ENCODE measurements around the gene EYA2.

Gene EYA2

GRCh38 chr20:46967646-46968045 is 73.0 kb downstream of the EYA2 start:
- H3K4me1 Mint-ChIP-seq: peaks cover 7% of the 10 kb centered on the region
- H3K9me3 Mint-ChIP-seq: peaks cover 0 to 6% of the 10 kb centered on the region in 2 donors

DNA sequence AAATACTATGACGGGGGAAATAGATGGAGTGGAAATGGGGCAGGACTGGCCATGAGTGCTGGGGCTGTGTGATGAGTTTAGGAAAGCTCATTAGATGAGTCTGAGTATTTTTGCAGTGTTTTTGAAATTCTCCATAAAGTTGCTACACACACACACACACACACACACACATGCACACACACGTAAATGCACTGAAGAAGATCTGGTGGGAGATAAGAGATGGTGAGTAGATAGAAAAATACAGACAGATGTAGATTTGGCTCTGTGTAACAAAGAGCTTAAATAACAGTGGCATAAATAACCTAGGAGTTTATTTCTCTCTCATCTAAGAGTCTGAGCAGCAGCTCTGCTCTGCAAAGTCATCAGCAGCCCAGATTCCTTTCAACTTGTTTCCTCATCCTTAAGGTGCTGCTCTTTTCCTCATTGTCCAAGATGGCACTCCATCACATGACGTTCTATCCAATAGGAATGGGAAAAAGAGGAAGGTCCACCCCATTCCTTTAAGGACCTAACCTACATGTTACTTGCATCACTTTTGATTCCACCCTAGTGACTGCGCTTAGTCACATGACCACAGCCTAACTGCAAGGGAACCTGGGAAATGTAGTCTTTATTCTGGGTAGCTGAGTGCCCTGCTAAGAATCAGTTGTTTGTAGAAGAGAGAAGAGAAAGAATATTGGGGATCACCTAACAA is 76.4 kb downstream of the EYA2 start:
- no peak overlapping the region for H3K27ac Mint-ChIP-seq
- H3K4me3 Mint-ChIP-seq: no peak overlapping the region
- DNase-seq (peak in 1 of 2 donors; percentile 2), ATAC-seq (peak; percentile 74)
- H3K27me3 Mint-ChIP-seq: peaks cover 37% of the 10 kb centered on the region
- peaks cover 7% of the 10 kb centered on the region for H3K4me1 Mint-ChIP-seq
- no peaks in the 10 kb centered on the region for H3K9me3 Mint-ChIP-seq

More at GRCh38 chr20:46967646-46968045, 73.0 kb downstream of the EYA2 start:
- H3K27ac Mint-ChIP-seq: no peak overlapping the region
- H3K4me3 Mint-ChIP-seq: no peak overlapping the region
- ATAC-seq (no peak), DNase-seq (no peak)
- H3K27me3 Mint-ChIP-seq: peaks cover 36% of the 10 kb centered on the region

DNA sequence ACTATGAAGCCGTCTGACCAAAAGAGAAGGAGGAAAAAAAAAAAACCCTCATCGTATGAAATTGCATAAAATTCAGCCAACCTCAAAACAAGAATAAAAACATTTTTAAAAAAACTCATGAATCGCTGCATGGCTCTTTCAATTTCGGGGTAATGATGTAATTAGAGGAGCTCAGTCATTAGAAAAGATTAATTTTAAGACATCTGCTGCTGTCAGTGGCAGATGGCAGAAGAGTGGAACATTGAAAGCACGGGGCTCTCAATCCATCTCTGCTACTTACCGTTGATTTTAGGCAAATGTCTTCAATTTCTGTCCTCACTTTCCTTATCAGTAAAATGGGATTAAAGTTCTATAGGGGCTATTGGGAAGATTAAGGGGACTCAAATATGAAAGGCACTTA is 79.1 kb downstream of the EYA2 start:
- Mint-ChIP-seq H3K4me1 (peaks cover 7% of the 10 kb centered on the region), H3K27me3 (peaks cover 51% of the 10 kb centered on the region), H3K9me3 (no peaks in the 10 kb centered on the region), H3K27ac (no peak overlapping the region), H3K4me3 (no peak overlapping the region)
- ATAC-seq (no peak), DNase-seq (no peak)

DNA sequence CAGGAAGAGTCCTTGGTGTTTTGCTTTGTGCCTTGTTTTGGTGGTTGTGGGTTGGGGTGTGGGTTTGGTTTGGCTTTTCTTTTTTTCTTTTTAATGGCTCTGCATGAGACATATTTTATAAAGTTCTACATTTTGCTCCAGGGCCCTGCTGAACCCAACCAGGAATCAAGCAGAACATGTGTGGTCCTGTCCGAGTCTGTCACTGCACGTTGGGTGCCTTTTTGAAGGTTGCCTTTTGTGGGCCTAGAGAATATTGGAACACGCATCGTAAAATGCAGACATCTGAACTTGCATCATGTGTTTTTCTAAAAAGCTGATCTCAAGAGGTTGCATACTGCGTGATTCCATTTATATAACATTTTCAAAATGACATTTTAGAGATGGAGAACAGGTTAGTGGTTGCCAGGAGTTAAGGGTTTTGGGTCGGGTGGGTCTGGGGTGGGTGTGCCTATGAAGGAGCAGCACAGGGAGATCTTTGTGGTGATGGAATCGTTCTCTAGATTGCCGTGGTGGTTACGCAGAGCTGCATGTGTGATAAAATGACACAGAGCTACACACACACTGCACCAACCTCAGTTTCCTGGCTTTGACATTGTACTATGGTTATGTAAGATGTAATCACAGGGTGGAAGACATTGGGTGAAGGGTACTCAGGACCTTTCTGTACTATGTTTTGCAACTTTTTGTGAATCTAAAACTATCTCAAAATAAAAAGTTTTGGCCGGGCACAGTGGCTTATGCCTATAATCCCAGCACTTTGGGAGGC is 80.2 kb downstream of the EYA2 start:
- H3K27ac Mint-ChIP-seq: no peak overlapping the region
- DNase-seq: no peak
- ATAC-seq: no peak
- H3K4me3 Mint-ChIP-seq: no peak overlapping the region
- H3K27me3 Mint-ChIP-seq: peaks cover 62% of the 10 kb centered on the region
- no peaks in the 10 kb centered on the region for H3K9me3 Mint-ChIP-seq
- peaks cover 17% of the 10 kb centered on the region for H3K4me1 Mint-ChIP-seq

DNA sequence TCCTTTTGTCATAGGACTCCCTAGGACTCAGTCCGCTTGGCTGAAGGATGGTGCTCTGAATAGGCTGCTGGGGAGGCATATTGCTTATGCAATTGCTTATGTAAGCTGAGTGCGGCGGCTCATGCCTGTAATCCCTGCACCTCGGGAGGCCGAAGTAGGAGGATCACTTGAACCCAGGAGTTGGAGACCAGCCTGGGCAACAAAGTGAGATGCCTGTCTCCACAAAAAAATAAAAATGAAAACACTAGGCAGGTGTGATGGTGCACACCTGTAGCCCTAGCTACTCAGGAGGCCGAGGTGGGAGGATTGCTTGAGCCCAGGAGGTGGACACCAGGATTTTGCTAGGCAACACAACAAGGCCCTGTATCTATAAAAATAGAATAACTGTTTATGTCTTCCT is 81.3 kb downstream of the EYA2 start:
- Mint-ChIP-seq H3K4me3 (no peak overlapping the region), H3K9me3 (no peaks in the 10 kb centered on the region), H3K27ac (no peak overlapping the region), H3K27me3 (peaks cover 63% of the 10 kb centered on the region), H3K4me1 (peaks cover 15% of the 10 kb centered on the region)
- no peak for ATAC-seq
- no peak for DNase-seq

DNA sequence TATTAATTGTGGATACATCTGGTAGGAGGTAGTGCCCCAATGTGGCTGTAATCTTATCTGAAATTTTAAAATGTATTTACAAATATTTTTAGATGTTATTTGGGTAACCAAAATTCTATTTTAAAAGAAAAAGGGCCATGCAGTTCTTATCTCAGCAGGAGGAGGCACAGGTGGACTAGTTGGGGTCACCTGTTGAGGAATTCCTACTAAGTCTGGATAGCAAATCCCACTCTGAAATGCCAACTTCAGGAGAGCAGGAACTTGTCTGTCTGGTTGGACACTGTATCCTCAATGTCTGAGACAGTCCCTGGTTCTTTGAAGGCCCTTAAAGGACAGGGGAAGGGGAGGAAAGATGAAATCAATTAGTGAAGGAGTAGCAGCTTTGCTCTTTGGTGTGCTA is 82.6 kb downstream of the EYA2 start:
- peaks cover 2 to 4% of the 10 kb centered on the region in 2 donors for H3K9me3 Mint-ChIP-seq
- no peak overlapping the region for H3K27ac Mint-ChIP-seq
- H3K27me3 Mint-ChIP-seq: peaks cover 60% of the 10 kb centered on the region
- no peak for ATAC-seq
- H3K4me1 Mint-ChIP-seq: peaks cover 12% of the 10 kb centered on the region
- H3K4me3 Mint-ChIP-seq: no peak overlapping the region
- DNase-seq: no peak

GRCh38 chr20:46977909-46978588 is 83.4 kb downstream of the EYA2 start:
- Mint-ChIP-seq H3K27me3 (peaks cover 57% of the 10 kb centered on the region), H3K27ac (no peak overlapping the region), H3K9me3 (peaks cover 8 to 9% of the 10 kb centered on the region in 2 donors), H3K4me3 (no peak overlapping the region), H3K4me1 (peaks cover 12% of the 10 kb centered on the region)
- no peak for ATAC-seq
- DNase-seq: no peak

DNA sequence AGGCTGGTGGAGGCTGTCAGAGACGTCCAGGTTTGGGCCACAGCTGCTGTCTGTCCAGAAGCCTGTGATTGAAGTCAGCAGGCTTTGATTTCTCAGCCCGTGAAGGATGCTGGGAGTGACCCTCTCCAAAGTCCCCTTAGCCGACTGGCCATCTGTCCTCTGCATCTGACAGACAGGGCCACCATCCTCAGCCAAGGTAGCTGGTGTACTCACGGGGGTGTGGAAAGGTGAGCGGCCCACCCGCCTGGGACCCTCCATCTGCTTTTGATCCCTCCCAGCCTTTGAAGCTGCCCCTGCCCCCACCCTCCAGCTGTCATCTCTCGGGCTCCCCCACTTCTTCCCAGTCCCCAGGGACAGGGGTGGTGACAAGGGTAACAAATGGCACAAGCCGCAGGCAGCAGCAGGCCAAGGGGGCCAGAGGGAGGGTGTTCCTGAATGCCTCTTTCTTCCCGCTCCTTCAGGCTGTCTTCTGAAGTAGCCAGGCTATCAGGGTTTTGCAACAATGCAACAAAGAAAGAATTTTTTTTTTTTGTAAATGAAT is 84.4 kb downstream of the EYA2 start:
- Mint-ChIP-seq H3K27ac (peak overlapping the region in 1 of 2 donors; percentile 87), H3K4me1 (peaks cover 12% of the 10 kb centered on the region), H3K9me3 (peaks cover 9 to 16% of the 10 kb centered on the region in 2 donors), H3K4me3 (no peak overlapping the region), H3K27me3 (peaks cover 56% of the 10 kb centered on the region)
- ATAC-seq (no peak), DNase-seq (no peak)

DNA sequence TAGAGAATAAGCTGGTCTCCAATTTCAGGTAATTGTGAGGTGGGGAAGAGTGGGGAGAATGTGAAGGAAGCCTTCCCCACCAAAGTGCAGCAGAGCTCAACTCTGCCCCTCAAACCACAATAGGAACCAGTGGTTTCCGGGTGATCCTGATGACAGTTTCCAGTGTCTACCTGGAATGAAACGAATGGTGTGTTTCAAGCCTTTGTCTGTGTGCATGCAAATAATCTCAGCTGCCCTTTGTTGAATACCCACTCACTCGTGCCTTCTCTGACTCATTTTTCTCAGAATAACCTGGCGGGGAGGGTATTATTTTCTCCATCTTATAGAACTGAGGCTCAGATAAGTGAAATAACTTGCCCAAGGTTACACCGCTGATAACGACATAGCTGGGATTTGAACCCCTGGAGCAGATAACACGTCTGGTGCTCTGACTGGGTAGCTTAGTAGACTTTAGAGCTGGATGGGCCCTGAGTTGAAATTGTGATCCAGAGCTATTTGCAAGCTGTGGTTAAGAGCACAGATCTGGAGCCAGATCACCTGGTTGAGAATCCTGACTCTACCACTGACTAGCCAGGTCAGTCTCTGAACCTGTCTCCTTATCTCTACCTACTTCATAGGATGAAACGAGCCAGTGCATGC is 85.1 kb downstream of the EYA2 start:
- ATAC-seq: peak; percentile 66

DNA sequence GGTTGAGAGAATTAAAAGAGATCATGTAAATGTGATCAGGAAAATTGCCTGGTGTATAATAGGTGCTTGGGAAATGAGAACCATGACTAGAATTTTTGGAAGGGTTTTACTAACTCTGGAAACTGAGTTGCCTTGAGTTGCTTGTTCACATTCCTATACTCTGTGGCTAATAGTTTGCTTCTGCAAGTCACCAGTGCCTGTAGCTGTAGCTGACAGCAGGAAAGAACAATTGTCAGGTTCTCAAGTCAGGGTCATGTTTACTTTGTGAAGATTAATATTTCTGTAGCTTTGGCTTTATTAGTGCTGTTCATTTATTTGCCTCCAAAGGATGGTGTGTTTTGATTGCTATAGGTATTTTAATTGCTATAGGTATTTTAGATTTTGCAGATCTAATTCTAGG is 86.5 kb downstream of the EYA2 start:
- Mint-ChIP-seq H3K4me1 (peaks cover 12% of the 10 kb centered on the region), H3K9me3 (peaks cover 12 to 16% of the 10 kb centered on the region in 2 donors), H3K4me3 (no peak overlapping the region), H3K27me3 (peaks cover 56% of the 10 kb centered on the region), H3K27ac (no peak overlapping the region)
- no peak for ATAC-seq
- no peak for DNase-seq

More for the DNA sequence above, 85.1 kb downstream of the EYA2 start:
- peaks cover 9 to 16% of the 10 kb centered on the region in 2 donors for H3K9me3 Mint-ChIP-seq
- DNase-seq: no peak
- H3K4me1 Mint-ChIP-seq: peaks cover 12% of the 10 kb centered on the region
- no peak overlapping the region for H3K4me3 Mint-ChIP-seq
- H3K27me3 Mint-ChIP-seq: peaks cover 56% of the 10 kb centered on the region
- no peak overlapping the region for H3K27ac Mint-ChIP-seq

- Mint-ChIP-seq H3K4me3 (no peak overlapping the region), H3K27ac (no peak overlapping the region), H3K27me3 (peaks cover 44% of the 10 kb centered on the region), H3K9me3 (peaks cover 12 to 16% of the 10 kb centered on the region in 2 donors), H3K4me1 (peaks cover 12% of the 10 kb centered on the region)
- DNase-seq (no peak), ATAC-seq (no peak)
These were observed 88.8 kb downstream of the EYA2 start for GRCh38 chr20:46983466-46983865.

- H3K9me3 Mint-ChIP-seq: peaks cover 12 to 16% of the 10 kb centered on the region in 2 donors
- H3K27me3 Mint-ChIP-seq: peaks cover 39% of the 10 kb centered on the region
- peaks cover 8% of the 10 kb centered on the region for H3K4me1 Mint-ChIP-seq
- DNase-seq (no peak), ATAC-seq (no peak)
- no peak overlapping the region for H3K27ac Mint-ChIP-seq
- H3K4me3 Mint-ChIP-seq: no peak overlapping the region
These were observed 89.8 kb downstream of the EYA2 start for GRCh38 chr20:46984405-46984804.

- Mint-ChIP-seq H3K9me3 (peaks cover 12 to 16% of the 10 kb centered on the region in 2 donors), H3K27ac (no peak overlapping the region), H3K27me3 (peaks cover 39% of the 10 kb centered on the region), H3K4me1 (peaks cover 10% of the 10 kb centered on the region), H3K4me3 (no peak overlapping the region)
- no peak for DNase-seq
- no peak for ATAC-seq
These were observed 90.6 kb downstream of the EYA2 start for GRCh38 chr20:46985250-46985649.

DNA sequence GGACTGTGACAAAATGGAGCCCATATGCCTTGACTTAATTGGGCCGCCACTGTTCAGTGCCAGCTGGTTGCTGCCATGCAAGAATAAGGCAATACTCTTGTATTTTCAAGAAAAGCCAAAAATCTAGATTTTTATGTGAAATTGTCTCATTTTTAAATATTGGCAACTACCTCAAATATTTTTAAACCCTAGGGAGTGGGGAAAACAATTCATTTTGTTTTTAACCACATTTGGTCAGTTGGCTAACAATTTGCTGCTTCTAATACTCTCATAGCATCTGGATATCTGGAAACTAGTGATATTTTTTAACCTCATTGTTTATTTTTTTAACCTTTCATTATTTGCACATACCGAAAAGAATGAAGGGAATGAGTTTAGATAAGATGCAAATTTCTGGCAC is 91.0 kb downstream of the EYA2 start:
- H3K9me3 Mint-ChIP-seq: peaks cover 12 to 16% of the 10 kb centered on the region in 2 donors
- no peak overlapping the region for H3K4me3 Mint-ChIP-seq
- peaks cover 39% of the 10 kb centered on the region for H3K27me3 Mint-ChIP-seq
- DNase-seq (no peak), ATAC-seq (no peak)
- H3K4me1 Mint-ChIP-seq: peaks cover 14% of the 10 kb centered on the region
- no peak overlapping the region for H3K27ac Mint-ChIP-seq

GRCh38 chr20:46987001-46987400 is 92.4 kb downstream of the EYA2 start:
- Mint-ChIP-seq H3K4me3 (no peak overlapping the region), H3K27me3 (peaks cover 46% of the 10 kb centered on the region), H3K9me3 (peaks cover 10 to 16% of the 10 kb centered on the region in 2 donors), H3K27ac (no peak overlapping the region), H3K4me1 (peaks cover 27% of the 10 kb centered on the region)
- DNase-seq (no peak), ATAC-seq (no peak)

All from stimulated activated naive CD8-positive, alpha-beta T cell treated with anti-CD3 and anti-CD28 coated beads, Interleukin-15, amount 100 ng/mL, for 72 hours (primary cell).